ENCODE data around the gene ABHD16B. TPM values are rescaled to one million over a fixed set of nuclear protein-coding genes. Genes with fewer than 3 reads are reported as not detected.
A peak's percentile ranks its signal among the peaks of the same experiment; 100 is the strongest.

The ABHD16B gene
- total and polyA plus RNA-seq, 4 donors = not detected

DNA sequence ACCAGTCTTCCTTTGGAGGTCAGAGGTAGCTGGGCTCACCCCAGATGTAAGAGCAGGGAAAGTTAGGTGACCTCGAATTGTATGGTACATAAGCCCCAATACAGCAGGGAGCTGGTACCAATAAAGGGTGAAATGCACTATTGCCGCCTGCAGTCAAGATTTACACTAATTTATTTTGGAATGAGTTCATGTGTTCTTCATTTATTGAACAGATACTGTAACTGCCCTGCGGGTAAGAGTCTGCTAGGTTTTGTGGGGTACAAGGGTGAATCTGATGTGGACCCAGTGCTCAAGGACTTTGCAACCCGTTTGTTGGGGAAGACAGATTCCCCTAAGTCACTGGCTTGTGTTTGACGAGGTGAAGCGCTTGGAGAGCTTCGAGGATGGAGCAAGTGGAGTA lies 31.1 kb downstream of the ABHD16B start:
- no peak overlapping the region for H3K27ac ChIP-seq (ENCODE audit: low read depth, low read length)
- 85% methylated on average over 3 of the region's 7 CpGs for WGBS (ENCODE audit: insufficient coverage)

GRCh38 chr20:63893999-63894357 lies 32.7 kb downstream of the ABHD16B start:
- Histone ChIP-seq H3K4me3 (ENCODE audit: low read depth, low read length) (peak overlapping the region; percentile 68), H3K27ac (ENCODE audit: low read depth, low read length) (no peak overlapping the region), H3K9me3 (ENCODE audit: control insufficient read depth, insufficient read depth, low read length) (no peaks in the 10 kb centered on the region), H3K36me3 (ENCODE audit: control insufficient read depth, insufficient read depth, low read length) (peaks cover 25% of the 10 kb centered on the region), H3K4me1 (ENCODE audit: control insufficient read depth, insufficient read depth, low read length) (peaks cover 27% of the 10 kb centered on the region), H3K27me3 (ENCODE audit: control insufficient read depth, insufficient read depth, low read length) (no peaks in the 10 kb centered on the region)
- 17% methylated on average over 6 of the region's 6 CpGs for WGBS (ENCODE audit: insufficient coverage)
- peak in 2 of 6 donors; percentile 26 to 32 for DNase-seq (ENCODE audit: low read depth in 4 of 6, low spot score in 6 of 6)

More for the DNA sequence above, 31.1 kb downstream of the ABHD16B start:
- Histone ChIP-seq H3K4me3 (ENCODE audit: low read depth, low read length) (no peak overlapping the region), H3K9me3 (ENCODE audit: control insufficient read depth, insufficient read depth, low read length) (no peaks in the 10 kb centered on the region), H3K27me3 (ENCODE audit: control insufficient read depth, insufficient read depth, low read length) (no peaks in the 10 kb centered on the region), H3K36me3 (ENCODE audit: control insufficient read depth, insufficient read depth, low read length) (peaks cover 39% of the 10 kb centered on the region), H3K4me1 (ENCODE audit: control insufficient read depth, insufficient read depth, low read length) (peaks cover 22% of the 10 kb centered on the region)
- DNase-seq (ENCODE audit: low read depth in 4 of 6, low spot score in 6 of 6) = no peak

- H3K36me3 ChIP-seq (ENCODE audit: control insufficient read depth, insufficient read depth, low read length) = peaks cover 19% of the 10 kb centered on the region
- no peaks in the 10 kb centered on the region for H3K9me3 ChIP-seq (ENCODE audit: control insufficient read depth, insufficient read depth, low read length)
- peak; percentile 80 to 99 (median 94) for DNase-seq (ENCODE audit: low read depth in 4 of 6, low spot score in 6 of 6)
- H3K27me3 ChIP-seq (ENCODE audit: control insufficient read depth, insufficient read depth, low read length) = no peaks in the 10 kb centered on the region
- under 1% methylated on average over 82 of the region's 82 CpGs for WGBS (ENCODE audit: insufficient coverage)
- peak within 1 kb of the TSS; percentile 68 for H3K4me3 ChIP-seq (ENCODE audit: low read depth, low read length)
- H3K27ac ChIP-seq (ENCODE audit: low read depth, low read length) = peak within 1 kb of the TSS; percentile 61
- peaks cover 27% of the 10 kb centered on the region for H3K4me1 ChIP-seq (ENCODE audit: control insufficient read depth, insufficient read depth, low read length)
Measured at GRCh38 chr20:63894358-63895201, 33.3 kb downstream of the ABHD16B start, which contains the start of gene DNAJC5. Gene DNAJC5 (plus strand): TSS chr20:63895126. CDS start chr20:63928346, 33,220 bp downstream.

DNA sequence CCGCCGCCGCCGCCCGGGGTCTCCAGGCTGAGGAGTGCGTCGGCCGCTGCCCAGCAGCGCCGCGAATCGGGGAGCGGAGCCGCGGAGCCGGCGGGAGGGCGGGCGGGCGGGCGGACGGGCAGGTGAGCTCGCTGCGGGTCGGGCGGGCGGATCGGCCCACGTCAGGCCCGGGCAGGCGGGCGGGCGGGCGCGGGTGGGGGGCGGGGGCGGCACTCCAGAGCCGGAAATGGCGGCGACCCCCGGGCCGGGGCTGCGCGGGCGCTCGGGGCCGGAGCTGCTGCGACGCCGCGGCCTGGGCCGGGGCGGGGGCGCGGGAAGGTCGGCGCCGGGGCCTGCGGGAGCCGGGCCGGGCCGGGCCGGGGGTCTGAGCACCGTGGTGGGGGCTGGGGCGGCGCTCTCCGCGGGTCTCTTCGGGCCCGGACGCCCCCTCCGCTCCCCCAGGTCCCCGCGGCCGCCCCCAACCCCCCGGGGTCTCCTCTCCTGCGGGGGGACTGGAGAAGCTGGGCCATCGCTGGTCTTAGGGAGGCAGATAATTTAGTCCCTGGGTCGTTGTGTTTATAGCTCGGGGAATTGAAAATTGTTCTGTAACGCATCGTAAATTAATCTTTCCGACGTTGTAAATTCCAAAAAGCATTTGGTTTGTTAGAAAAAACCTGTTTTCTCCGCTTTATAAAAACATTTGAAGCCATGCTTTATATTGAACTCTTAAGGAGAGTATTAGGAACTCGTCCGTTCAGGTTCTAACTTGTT lies 34.1 kb downstream of the ABHD16B start:
- Histone ChIP-seq H3K36me3 (ENCODE audit: control insufficient read depth, insufficient read depth, low read length) (peaks cover 13% of the 10 kb centered on the region), H3K4me3 (ENCODE audit: low read depth, low read length) (peak overlapping the region; percentile 45), H3K4me1 (ENCODE audit: control insufficient read depth, insufficient read depth, low read length) (peaks cover 27% of the 10 kb centered on the region), H3K9me3 (ENCODE audit: control insufficient read depth, insufficient read depth, low read length) (no peaks in the 10 kb centered on the region), H3K27ac (ENCODE audit: low read depth, low read length) (peak overlapping the region; percentile 61), H3K27me3 (ENCODE audit: control insufficient read depth, insufficient read depth, low read length) (no peaks in the 10 kb centered on the region)
- DNase-seq (ENCODE audit: low read depth in 4 of 6, low spot score in 6 of 6) = peak in 1 of 6 donors; percentile 6
- WGBS (ENCODE audit: insufficient coverage) = under 1% methylated on average over 81 of the region's 87 CpGs

GRCh38 chr20:63895952-63896263 lies 34.6 kb downstream of the ABHD16B start:
- H3K36me3 ChIP-seq (ENCODE audit: control insufficient read depth, insufficient read depth, low read length) = peaks cover 9% of the 10 kb centered on the region
- H3K4me3 ChIP-seq (ENCODE audit: low read depth, low read length) = peak overlapping the region; percentile 45
- no peak for DNase-seq (ENCODE audit: low read depth in 4 of 6, low spot score in 6 of 6)
- no peaks in the 10 kb centered on the region for H3K9me3 ChIP-seq (ENCODE audit: control insufficient read depth, insufficient read depth, low read length)
- WGBS (ENCODE audit: insufficient coverage) = 0% methylated on average over 3 of the region's 5 CpGs
- H3K4me1 ChIP-seq (ENCODE audit: control insufficient read depth, insufficient read depth, low read length) = peaks cover 27% of the 10 kb centered on the region
- peak overlapping the region; percentile 61 for H3K27ac ChIP-seq (ENCODE audit: low read depth, low read length)
- H3K27me3 ChIP-seq (ENCODE audit: control insufficient read depth, insufficient read depth, low read length) = no peaks in the 10 kb centered on the region

DNA sequence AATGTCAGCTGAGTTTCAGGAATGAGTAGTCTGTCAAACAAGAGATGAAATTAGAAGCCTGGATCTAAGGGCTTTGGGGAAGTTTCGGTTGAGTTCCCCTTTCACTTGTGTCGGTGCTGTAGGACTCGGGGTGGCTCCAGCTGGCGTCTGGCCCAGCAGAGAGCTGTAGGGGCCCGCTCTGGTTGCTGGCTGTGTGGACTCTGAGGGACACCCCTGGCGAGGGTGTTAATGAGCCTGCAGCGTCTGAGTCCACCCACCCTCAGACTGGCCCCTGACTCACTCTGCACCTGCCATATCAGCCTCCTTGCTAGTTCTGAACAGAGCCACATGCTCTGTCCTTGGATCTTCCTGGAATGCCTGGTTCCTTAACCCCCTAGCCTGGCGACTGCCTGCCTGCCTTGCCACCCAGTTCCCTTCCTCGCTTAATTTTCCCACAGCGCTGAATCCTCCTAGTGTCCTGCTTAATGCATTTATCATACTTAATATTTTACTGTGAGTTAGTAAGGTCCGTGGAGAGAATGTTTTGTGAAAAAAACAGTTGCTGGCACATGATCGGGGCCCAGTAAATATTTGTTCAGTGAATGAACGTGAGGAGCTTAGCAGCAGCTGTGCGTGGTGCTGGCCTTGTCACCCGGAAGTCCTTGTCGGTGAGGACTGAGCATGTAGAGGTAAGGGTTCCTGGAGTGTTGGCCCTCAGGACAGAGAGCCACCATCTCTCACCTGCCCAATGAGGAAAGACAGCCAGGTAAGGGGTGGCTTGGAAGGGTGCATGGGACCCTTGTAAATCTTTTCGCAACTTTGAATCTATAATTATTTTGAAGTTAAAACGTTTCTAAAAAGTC lies 35.2 kb downstream of the ABHD16B start:
- 10% methylated on average over 10 of the region's 18 CpGs for WGBS (ENCODE audit: insufficient coverage)
- peak overlapping the region; percentile 61 for H3K27ac ChIP-seq (ENCODE audit: low read depth, low read length)
- DNase-seq (ENCODE audit: low read depth in 4 of 6, low spot score in 6 of 6) = peak in 2 of 6 donors; percentile 36 to 60

GRCh38 chr20:63897978-63898561 lies 36.8 kb downstream of the ABHD16B start:
- Histone ChIP-seq H3K27ac (ENCODE audit: low read depth, low read length) (no peak overlapping the region), H3K36me3 (ENCODE audit: control insufficient read depth, insufficient read depth, low read length) (peaks cover 4% of the 10 kb centered on the region), H3K4me1 (ENCODE audit: control insufficient read depth, insufficient read depth, low read length) (peaks cover 31% of the 10 kb centered on the region), H3K9me3 (ENCODE audit: control insufficient read depth, insufficient read depth, low read length) (no peaks in the 10 kb centered on the region), H3K4me3 (ENCODE audit: low read depth, low read length) (no peak overlapping the region), H3K27me3 (ENCODE audit: control insufficient read depth, insufficient read depth, low read length) (no peaks in the 10 kb centered on the region)
- WGBS (ENCODE audit: insufficient coverage) = 91% methylated on average over 6 of the region's 6 CpGs
- no peak for DNase-seq (ENCODE audit: low read depth in 4 of 6, low spot score in 6 of 6)

More for the DNA sequence above, 35.2 kb downstream of the ABHD16B start:
- H3K4me1 ChIP-seq (ENCODE audit: control insufficient read depth, insufficient read depth, low read length) = peaks cover 31% of the 10 kb centered on the region
- H3K27me3 ChIP-seq (ENCODE audit: control insufficient read depth, insufficient read depth, low read length) = no peaks in the 10 kb centered on the region
- peak overlapping the region; percentile 45 for H3K4me3 ChIP-seq (ENCODE audit: low read depth, low read length)
- H3K36me3 ChIP-seq (ENCODE audit: control insufficient read depth, insufficient read depth, low read length) = peaks cover 7% of the 10 kb centered on the region
- no peaks in the 10 kb centered on the region for H3K9me3 ChIP-seq (ENCODE audit: control insufficient read depth, insufficient read depth, low read length)

DNA sequence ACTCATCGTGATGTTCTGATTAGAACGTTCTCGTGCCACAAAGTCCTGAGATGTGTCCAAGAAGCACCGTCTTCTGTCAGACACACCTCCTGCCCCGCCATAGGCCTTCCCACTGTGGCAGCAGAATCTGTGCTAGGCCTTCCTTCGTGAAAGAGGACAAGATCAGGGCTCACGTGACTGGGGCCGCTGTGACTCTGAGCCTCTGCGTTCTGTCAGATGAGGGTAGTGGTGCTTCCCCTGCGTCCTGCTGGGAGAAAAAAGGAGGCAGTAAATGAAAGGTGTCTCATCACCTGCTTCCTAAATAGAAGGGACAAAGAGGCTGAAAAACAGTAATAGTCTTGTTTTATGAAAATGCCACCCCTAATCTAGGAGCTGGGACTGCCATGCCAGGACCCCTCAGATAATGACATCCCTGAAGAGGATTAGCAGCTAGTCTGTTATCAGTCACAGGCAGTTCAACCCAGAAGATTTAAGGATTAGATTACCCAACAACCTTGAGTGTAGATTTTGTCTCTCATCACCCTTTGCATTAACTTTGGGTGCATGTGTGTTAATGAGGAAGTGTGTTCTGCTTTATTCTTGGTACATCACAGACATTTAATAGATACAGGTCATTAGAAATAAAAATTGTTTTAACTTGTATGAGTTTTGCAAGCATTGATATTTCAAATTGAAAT lies 37.7 kb downstream of the ABHD16B start:
- H3K36me3 ChIP-seq (ENCODE audit: control insufficient read depth, insufficient read depth, low read length) = peaks cover 4% of the 10 kb centered on the region
- H3K27ac ChIP-seq (ENCODE audit: low read depth, low read length) = no peak overlapping the region
- H3K9me3 ChIP-seq (ENCODE audit: control insufficient read depth, insufficient read depth, low read length) = no peaks in the 10 kb centered on the region
- no peaks in the 10 kb centered on the region for H3K27me3 ChIP-seq (ENCODE audit: control insufficient read depth, insufficient read depth, low read length)
- no peak overlapping the region for H3K4me3 ChIP-seq (ENCODE audit: low read depth, low read length)
- 85% methylated on average over 9 of the region's 10 CpGs for WGBS (ENCODE audit: insufficient coverage)
- no peak for DNase-seq (ENCODE audit: low read depth in 4 of 6, low spot score in 6 of 6)
- peaks cover 29% of the 10 kb centered on the region for H3K4me1 ChIP-seq (ENCODE audit: control insufficient read depth, insufficient read depth, low read length)

All from spinal cord (tissue), 10 donors.